Stimulated activated CD8-positive, alpha-beta memory T cell treated with anti-CD3 and anti-CD28 coated beads, Interleukin-4, amount 100 ng/mL, for 1 hour (primary cell): Measurements from ENCODE around the gene CABP4.
"Not testable (repeated sequence)": the region's sequence is repeated elsewhere in the genome, so short reads cannot be mapped to it uniquely, and the experiment has no call there.

ENCODE experiments used
- DNase-seq, 2 donors: peaks; one replicate each; pipeline ENCODE4 v3.0.0-alpha.2; 2020; ENCODE audit warnings: low read depth in 2 of 2, low spot score in 1 of 2

The CABP4 gene

GRCh38 chr11:67476692-67477091 lies 21.5 kb downstream of the CABP4 start:
- DNase-seq, result not testable (repeated sequence)

- not testable (repeated sequence) for DNase-seq
These were observed 22.3 kb downstream of the CABP4 start for GRCh38 chr11:67477344-67478050.

GRCh38 chr11:67482275-67482826 lies 27.2 kb downstream of the CABP4 start:
- no peak for DNase-seq

- DNase-seq, result peak; percentile 83 to 91
These were observed 28.0 kb downstream of the CABP4 start, which contains the start of gene AIP for GRCh38 chr11:67482827-67483798. AIP (plus strand) TSS chr11:67483026; CDS start chr11:67483159, 133 bp downstream.

GRCh38 chr11:67483831-67484665 lies 28.9 kb downstream of the CABP4 start:
- no peak for DNase-seq

- DNase-seq, result no peak
These were observed 29.7 kb downstream of the CABP4 start for GRCh38 chr11:67484847-67485311.

GRCh38 chr11:67485873-67486361 lies 30.8 kb downstream of the CABP4 start:
- DNase-seq, result not testable (repeated sequence)

- no peak for DNase-seq
These were observed 31.5 kb downstream of the CABP4 start for GRCh38 chr11:67486481-67487195.

- no peak for DNase-seq
These were observed 34.2 kb downstream of the CABP4 start for GRCh38 chr11:67489203-67489884.

- no peak for DNase-seq
These were observed 35.0 kb downstream of the CABP4 start for GRCh38 chr11:67489885-67490726.

- DNase-seq, result no peak
These were observed 35.5 kb downstream of the CABP4 start for GRCh38 chr11:67490727-67491065.

- no peak for DNase-seq
These were observed 36.3 kb downstream of the CABP4 start for GRCh38 chr11:67491276-67492068.

GRCh38 chr11:67492069-67492727 lies 37.0 kb downstream of the CABP4 start:
- DNase-seq, result no peak

GRCh38 chr11:67492801-67493547 lies 37.8 kb downstream of the CABP4 start:
- DNase-seq, result no peak

GRCh38 chr11:67493548-67494370 lies 38.6 kb downstream of the CABP4 start:
- no peak for DNase-seq
